K562 (cell line): Measurements from ENCODE around the gene MFSD12. TPM values are rescaled to one million over a fixed set of nuclear protein-coding genes. Genes with fewer than 3 reads are reported as not detected.

Experiments used
- ATAC-seq: fragments of 200-7000 bp; cut with Tn5 transposase; 3 replicates; pipeline ENCODE4 v1.9.1; 2020; ENCODE audit warnings: moderate library complexity
- BruUV-seq: library from RNA; stranded (reverse); fragments of 400-500 nt; replicated peaks from 2 replicates; lab custom pipeline; 2021; lab: Mats Ljungman, UMichigan
- CTCF ChIA-PET: fragments of 300-600 bp; formaldehyde crosslinking; extraction: SDS; loops from one replicate; lab custom pipeline; 2021; ENCODE audit warnings: low intra/inter-chr PET ratio; lab: Yijun Ruan, JAX
- POLR2A ChIA-PET: fragments of 300-600, 350-650 bp; sonication (Branson Sonifier 250); formaldehyde crosslinking; extraction: SDS; loops from one replicate; lab custom pipeline; 2021; ENCODE audit warnings: antibody characterized with exemption, inconsistent platforms; lab: Yijun Ruan, JAX
- DNase-seq, 4 experiments: peaks; one replicate each; pipeline versions ENCODE4 v3.0.0 to v3.0.0-alpha.2; 2011 to 2018; ENCODE audit warnings: low spot score in 3 of 4, mixed read lengths in 3 of 4; ENCODE audit errors: extremely low read depth in 1 of 4
- FAIRE-seq: peaks from 2 replicates; lab custom pipeline; 2011; peaks lifted over from hg19 to GRCh38; lab: Jason Lieb, UNC
- H2AFZ ChIP-seq: 2 replicates; pipeline ENCODE4 v1.6.0; 2011; ENCODE audit warnings: low read depth, low read length, control low read depth, inconsistent platforms
- H3K27ac ChIP-seq: fragments of 200-600 bp; 3 replicates; pipeline ENCODE4 v1.8.0; 2011; ENCODE audit warnings: low read depth, mild to moderate bottlenecking, control low read depth, inconsistent platforms, low read length, moderate library complexity, mixed read lengths; ENCODE audit errors: extremely low read depth
- H3K27me3 ChIP-seq, 2 experiments: fragments of 300-600 bp in 1 of 2; 2 replicates in 1 of 2; 3 replicates in 1 of 2; pipeline versions ENCODE4 v1.6.0 to v1.8.0; 2011; ENCODE audit warnings: inconsistent platforms in 2 of 2, low read length in 2 of 2, mild to moderate bottlenecking in 1 of 2, mixed read lengths in 1 of 2, moderate library complexity in 1 of 2; ENCODE audit not compliant: control insufficient read depth in 2 of 2, insufficient read depth in 2 of 2
- H3K36me3 ChIP-seq: fragments of 300-600 bp; 3 replicates; pipeline ENCODE4 v1.8.0; 2011; ENCODE audit warnings: mild to moderate bottlenecking, low read length, inconsistent platforms; ENCODE audit not compliant: control insufficient read depth, insufficient read depth
- H3K4me1 ChIP-seq, 2 experiments: fragments of 200-600 bp in 1 of 2; replicated peaks in 1 of 2; 2 replicates in 1 of 2; 3 replicates in 1 of 2; pipeline versions ENCODE4 v1.5.1 to v1.8.0; 2011; ENCODE audit warnings: inconsistent platforms in 2 of 2, low read length in 2 of 2, mild to moderate bottlenecking in 1 of 2, mixed read lengths in 1 of 2, moderate library complexity in 1 of 2; ENCODE audit not compliant: control insufficient read depth in 2 of 2, insufficient read depth in 2 of 2
- H3K4me2 ChIP-seq: 2 replicates; pipeline ENCODE4 v1.6.1; 2011; ENCODE audit warnings: low read length, control low read depth, inconsistent platforms, mixed read lengths; ENCODE audit not compliant: insufficient read depth
- H3K4me3 ChIP-seq: fragments of 200-600 bp; sonication (generic), shearing (Covaris generic); 2 replicates; pipeline ENCODE4 v1.5.1; 2016; ENCODE audit warnings: control low read depth, inconsistent platforms
- H3K79me2 ChIP-seq: fragments of 200-600 bp; 3 replicates; pipeline ENCODE4 v1.8.0; 2011; ENCODE audit warnings: low read length, inconsistent platforms; ENCODE audit not compliant: control insufficient read depth, insufficient read depth
- H3K9ac ChIP-seq, 2 experiments: 2 replicates each; pipeline versions ENCODE4 v1.6.0 to v1.6.1; 2011; ENCODE audit warnings: low read depth in 2 of 2, low read length in 2 of 2, control low read depth in 1 of 2, inconsistent platforms in 1 of 2, mild to moderate bottlenecking in 1 of 2, mixed read lengths in 1 of 2; ENCODE audit not compliant: insufficient read depth in 1 of 2
- H3K9me1 ChIP-seq: one replicate; pipeline ENCODE4 v1.6.0; 2011; ENCODE audit warnings: inconsistent platforms, mild to moderate bottlenecking, low read length, moderate library complexity; ENCODE audit not compliant: control insufficient read depth, insufficient read depth
- H3K9me3 ChIP-seq: replicated peaks from 2 replicates; pipeline ENCODE4 v1.5.1; 2011; ENCODE audit warnings: low read depth, low read length, inconsistent platforms; ENCODE audit not compliant: control insufficient read depth, insufficient read depth
- H4K20me1 ChIP-seq: replicated peaks from 2 replicates; pipeline ENCODE4 v1.6.1; 2011; ENCODE audit warnings: low read length, inconsistent platforms, mixed read lengths; ENCODE audit not compliant: control insufficient read depth, insufficient read depth
- EGR1 ChIP-seq: fragments of 450-650 bp; conservative IDR thresholded peaks from 2 replicates; pipeline ENCODE4 v1.6.1; 2017; ENCODE audit warnings: mild to moderate bottlenecking
- EHMT2 ChIP-seq: fragments of 450-650 bp; IDR thresholded peaks from 2 replicates; pipeline ENCODE4 v1.6.1; 2018; ENCODE audit warnings: antibody characterized with exemption
- MYBL2 ChIP-seq, 2 experiments: fragments of 450-650 bp in 1 of 2; sonication (generic) in 1 of 2; formaldehyde crosslinking in 1 of 2; IDR thresholded peaks; 2 replicates each; pipeline versions ENCODE4 v1.6.1 to v1.8.1; 2017 to 2022; ENCODE audit warnings: borderline replicate concordance in 1 of 2, inconsistent platforms in 1 of 2, low read depth in 1 of 2, mild to moderate bottlenecking in 1 of 2, missing genetic modification reagents in 1 of 2, moderate library complexity in 1 of 2
- POLR2G ChIP-seq: fragments of 200-400 bp; formaldehyde crosslinking; IDR thresholded peaks from 2 replicates; pipeline ENCODE4 v1.6.1; 2017; ENCODE audit warnings: low read depth, mild to moderate bottlenecking, antibody characterized with exemption, low read length, moderate library complexity
- STAT5A ChIP-seq: IDR thresholded peaks from 2 replicates; pipeline ENCODE4 v1.6.1; 2012; ENCODE audit warnings: low read length, inconsistent platforms, borderline replicate concordance
- SUPT5H ChIP-seq: fragments of 450-650 bp; IDR thresholded peaks from 2 replicates; pipeline ENCODE4 v1.6.1; 2016
- WGBS: fragments of 100-300 bp; shearing (Covaris generic); methylation state at CpG from one replicate; pipeline ENCODE4 v1.1.6; 2016; ENCODE audit warnings: low coverage, mixed read lengths; ENCODE audit not compliant: insufficient coverage; ENCODE audit errors: missing lambda C conversion rate; 5-methylcytosine and 5-hydroxymethylcytosine counted together
- in situ Hi-C: fragments of 300-500 bp; cut with MboI; formaldehyde crosslinking; loops from 4 replicates; pipeline ENCODE4 v1.15.0; 2018; ENCODE audit warnings: inconsistent platforms, mixed read lengths
- intact Hi-C: fragments of 100-400 bp; cut with micrococcal nuclease; formaldehyde crosslinking; loops from 2 replicates; pipeline ENCODE4 v1.14.2; 2022
- polyA plus RNA-seq, 8 experiments: library from polyadenylated mRNA; depleted of rRNA in 4 of 8; stranded (reverse) in 5 of 8; unstranded in 3 of 8; fragments of >200 nt; fragmentation: Nextera tagmentation in 2 of 8; fragmentation: Illumina TruSeq in 1 of 8; extraction: Ambion mirVana in 2 of 8; extraction: Trizol in 1 of 8; gene quantifications; 2 replicates each; pipeline versions ENCODE4 v1.2.1 to v1.2.3, GENCODE V29; 2011 to 2014; ENCODE audit warnings: inconsistent platforms in 1 of 8, missing spikeins in 1 of 8
- total RNA-seq, 7 experiments: library from RNA; depleted of rRNA in 6 of 7; stranded (reverse); fragments of >200 nt in 6 of 7; fragmentation: Illumina TruSeq in 2 of 7; extraction: Trizol in 2 of 7; gene quantifications; 2 replicates each; pipeline versions ENCODE4 v1.2.1 to v1.2.3, GENCODE V29; 2011 to 2021; ENCODE audit warnings: low replicate concordance in 1 of 7
- TF ChIP-seq, protein P1 (sequence below): fragments of 450-650 bp; IDR thresholded peaks from 2 replicates; pipeline ENCODE4 v1.6.1; 2014; ENCODE audit warnings: low read depth, mild to moderate bottlenecking, moderate library complexity, borderline replicate concordance

MFSD12 gene
- total and polyA plus RNA-seq, 9 of the 15 experiments (the other 6 are each of a cell fraction or from before 2014, with no cell fraction given), result 0.69 to 112 (median 31.8) TPM

- FAIRE-seq (no peak), ATAC-seq (no peak), DNase-seq (no peak)
- H2AFZ ChIP-seq, result no peak overlapping the region
- H3K9me1 ChIP-seq, result peaks cover 2% of the 10 kb centered on the region
- no peaks in the 10 kb centered on the region for H3K79me2 ChIP-seq
- 92% methylated on average over 17 of the region's 17 CpGs for WGBS
- H3K9ac ChIP-seq, result no peak overlapping the region
- intact Hi-C loops, result no loop called here
- POLR2A ChIA-PET, result interaction anchor here (1.0 kb wide), 1 partner anchor 12 kb away, joined by 3 read pairs; no protein-coding TSS in a partner anchor
- no peak overlapping the region for H3K4me3 ChIP-seq
- no peak overlapping the region for H3K27ac ChIP-seq
- peaks cover 58% of the 10 kb centered on the region; the same call in 2 of the 3 replicates for H3K36me3 ChIP-seq
- BruUV-seq, result no TSS peak
- in situ Hi-C loops, result no loop called here
- H3K27me3 ChIP-seq, result no peaks in the 10 kb centered on the region
- H4K20me1 ChIP-seq, result peaks cover 5% of the 10 kb centered on the region; the same call in 1 of the 2 replicates
- H3K4me1 ChIP-seq, result peaks cover 0 to 35% of the 10 kb centered on the region in 2 experiments; a peak in 2 of 5 replicates
- H3K9me3 ChIP-seq, result no peaks in the 10 kb centered on the region
- no peak overlapping the region for H3K4me2 ChIP-seq
- TF ChIP-seq SUPT5H (no peak), STAT5A (no peak), MYBL2 (IDR thresholded peaks at IDR 0.05; ENCODE audit: low read depth) (no peak), MYBL2 (CRISPR knock-in tag; IDR thresholded peaks at IDR 0.05; ENCODE audit: borderline replicate concordance) (no peak), POLR2G (0 out of 2 replicates have a peak, but pooled peaks have one; percentile 14), EGR1 (no peak), EHMT2 (no peak)
- TF ChIP-seq, protein P1, sequence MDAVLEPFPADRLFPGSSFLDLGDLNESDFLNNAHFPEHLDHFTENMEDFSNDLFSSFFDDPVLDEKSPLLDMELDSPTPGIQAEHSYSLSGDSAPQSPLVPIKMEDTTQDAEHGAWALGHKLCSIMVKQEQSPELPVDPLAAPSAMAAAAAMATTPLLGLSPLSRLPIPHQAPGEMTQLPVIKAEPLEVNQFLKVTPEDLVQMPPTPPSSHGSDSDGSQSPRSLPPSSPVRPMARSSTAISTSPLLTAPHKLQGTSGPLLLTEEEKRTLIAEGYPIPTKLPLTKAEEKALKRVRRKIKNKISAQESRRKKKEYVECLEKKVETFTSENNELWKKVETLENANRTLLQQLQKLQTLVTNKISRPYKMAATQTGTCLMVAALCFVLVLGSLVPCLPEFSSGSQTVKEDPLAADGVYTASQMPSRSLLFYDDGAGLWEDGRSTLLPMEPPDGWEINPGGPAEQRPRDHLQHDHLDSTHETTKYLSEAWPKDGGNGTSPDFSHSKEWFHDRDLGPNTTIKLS, result no peak
- CTCF ChIA-PET, result interaction anchor here (0.5 kb wide), 1 partner anchor 163 kb away, joined by 3 read pairs; no protein-coding TSS in a partner anchor
Observed at GRCh38 chr19:3533033-3533432, 24.4 kb downstream of the MFSD12 start.
